Activated CD8-positive, alpha-beta T cell treated with anti-CD3 and anti-CD28 coated beads, Interleukin-2, amount 10 ng/mL, durations not matched to agents 7 days and 5 days (primary cell): ENCODE measurements around the gene CYSRT1. TPM values are rescaled to one million over a fixed set of nuclear protein-coding genes. Genes with fewer than 3 reads are reported as not detected.

ENCODE experiments used
- ATAC-seq: fragments of 150-1000 bp; cut with Tn5 transposase; one replicate; pipeline ENCODE4 v1.10.0; 2021; ENCODE audit warnings: moderate library complexity
- CTCF ChIA-PET: fragments of 350-600 bp; sonication (Branson Sonifier 250); formaldehyde crosslinking; loops from one replicate; lab custom pipeline; 2021; ENCODE audit warnings: antibody characterized with exemption; lab: Charles Lee
- POLR2A ChIA-PET: fragments of 350-600 bp; sonication (Branson Sonifier 250); formaldehyde crosslinking; loops from one replicate; lab custom pipeline; 2021; ENCODE audit warnings: antibody characterized with exemption; lab: Charles Lee
- DNase-seq: peaks from one replicate; pipeline ENCODE4 v3.0.0-alpha.2; 2020
- H3K27ac Mint-ChIP-seq: one replicate; pipeline ENCODE4 v1.8.0; 2021; ENCODE audit warnings: mild to moderate bottlenecking, mixed read lengths
- H3K27me3 Mint-ChIP-seq: one replicate; pipeline ENCODE4 v1.8.0; 2021; ENCODE audit warnings: low read depth, mixed read lengths
- H3K36me3 Mint-ChIP-seq: one replicate; pipeline ENCODE4 v1.8.0; 2021; ENCODE audit warnings: low read depth, mixed read lengths
- H3K4me1 Mint-ChIP-seq: one replicate; pipeline ENCODE4 v1.8.0; 2021; ENCODE audit warnings: low read depth, mixed read lengths
- H3K4me3 Mint-ChIP-seq: one replicate; pipeline ENCODE4 v1.8.0; 2021; ENCODE audit warnings: mild to moderate bottlenecking, mixed read lengths
- H3K9me3 Mint-ChIP-seq: one replicate; pipeline ENCODE4 v1.8.0; 2022; ENCODE audit warnings: mixed read lengths; ENCODE audit not compliant: insufficient read depth
- total RNA-seq, 2 experiments: library from RNA; stranded (reverse); gene quantifications; one replicate each; pipeline ENCODE4 v1.2.3, GENCODE V29; 2021

The CYSRT1 gene
- total RNA-seq, 2 experiments from 2014 or later, result 0.42 to 0.50 TPM

GRCh38 chr9:137228968-137229896 is 4.3 kb downstream of the CYSRT1 start:
- Mint-ChIP-seq H3K9me3 (no peaks in the 10 kb centered on the region), H3K27me3 (no peaks in the 10 kb centered on the region), H3K4me3 (no peak overlapping the region), H3K36me3 (no peaks in the 10 kb centered on the region), H3K27ac (no peak overlapping the region), H3K4me1 (peaks cover 12% of the 10 kb centered on the region)
- ChIA-PET CTCF (interaction anchor here (1.2 kb wide), 1 partner anchor 194 kb away, joined by 3 read pairs; no protein-coding TSS in a partner anchor), POLR2A (interaction anchor here (0.6 to 1.2 kb wide), 2 partner anchors 40 to 1677 kb away, joined by 3 read pairs; no protein-coding TSS in a partner anchor)
- no peak for ATAC-seq
- DNase-seq, result no peak

GRCh38 chr9:137229903-137230704 is 5.1 kb downstream of the CYSRT1 start:
- Mint-ChIP-seq H3K4me3 (no peak overlapping the region), H3K9me3 (no peaks in the 10 kb centered on the region), H3K36me3 (no peaks in the 10 kb centered on the region), H3K27ac (no peak overlapping the region), H3K27me3 (peaks cover under 1% of the 10 kb centered on the region), H3K4me1 (peaks cover 7% of the 10 kb centered on the region)
- POLR2A ChIA-PET, result interaction anchor here (0.6 to 1.2 kb wide), 2 partner anchors 41 to 1678 kb away, joined by 3 read pairs; no protein-coding TSS in a partner anchor
- ATAC-seq (no peak), DNase-seq (no peak)
- CTCF ChIA-PET, result interaction anchor here (1.2 kb wide), 1 partner anchor 195 kb away, joined by 3 read pairs; no protein-coding TSS in a partner anchor

DNA sequence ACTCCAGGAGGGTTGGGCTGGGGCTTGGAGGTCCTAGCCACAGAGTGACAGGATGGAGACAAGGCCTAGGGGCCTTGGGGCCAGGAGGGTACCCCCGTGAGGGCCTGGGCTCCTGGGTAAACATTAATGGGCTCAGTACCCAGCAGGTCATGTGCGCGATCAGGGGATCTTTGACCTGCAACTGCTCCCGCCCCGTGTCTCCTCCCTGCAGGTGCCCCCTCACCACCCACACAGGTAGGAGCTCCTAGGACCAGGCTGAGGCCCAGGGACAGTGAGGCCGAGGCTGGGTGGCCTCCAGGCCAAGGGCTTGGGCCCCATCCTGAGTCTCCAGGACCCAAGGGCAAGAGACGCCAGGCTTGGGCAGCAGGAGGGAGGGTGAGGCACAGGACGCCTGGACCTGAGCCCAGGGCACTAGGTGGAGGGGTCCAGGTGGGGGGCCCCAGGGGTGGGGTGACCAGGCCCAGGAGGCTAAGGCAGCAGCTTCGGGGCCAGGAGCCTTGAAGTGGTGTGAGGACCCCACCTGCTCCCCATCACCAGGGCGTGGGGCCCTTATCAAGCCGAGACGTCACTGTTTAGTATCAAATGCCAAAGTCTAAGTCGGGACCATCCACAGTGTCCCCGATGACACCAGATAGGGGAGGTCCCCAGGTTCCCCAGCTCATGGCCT is 5.9 kb downstream of the CYSRT1 start, which contains the start of gene SLC34A3:
Gene SLC34A3 (plus strand): TSS at position 197 of the 667 bp plus-strand sequence. CDS start 802 bp downstream, outside the sequence.
- Mint-ChIP-seq H3K4me3 (no peak within 1 kb of the TSS), H3K4me1 (peaks cover 3% of the 10 kb centered on the region), H3K27ac (no peak within 1 kb of the TSS), H3K27me3 (peaks cover 3% of the 10 kb centered on the region), H3K9me3 (no peaks in the 10 kb centered on the region), H3K36me3 (no peaks in the 10 kb centered on the region)
- ATAC-seq, result no peak
- ChIA-PET CTCF (no interaction called here), POLR2A (interaction anchor here (1.4 kb wide), 1 partner anchor 10 kb away, joined by 5 read pairs; the partner anchor contains the start of gene TUBB4B)
- no peak for DNase-seq

DNA sequence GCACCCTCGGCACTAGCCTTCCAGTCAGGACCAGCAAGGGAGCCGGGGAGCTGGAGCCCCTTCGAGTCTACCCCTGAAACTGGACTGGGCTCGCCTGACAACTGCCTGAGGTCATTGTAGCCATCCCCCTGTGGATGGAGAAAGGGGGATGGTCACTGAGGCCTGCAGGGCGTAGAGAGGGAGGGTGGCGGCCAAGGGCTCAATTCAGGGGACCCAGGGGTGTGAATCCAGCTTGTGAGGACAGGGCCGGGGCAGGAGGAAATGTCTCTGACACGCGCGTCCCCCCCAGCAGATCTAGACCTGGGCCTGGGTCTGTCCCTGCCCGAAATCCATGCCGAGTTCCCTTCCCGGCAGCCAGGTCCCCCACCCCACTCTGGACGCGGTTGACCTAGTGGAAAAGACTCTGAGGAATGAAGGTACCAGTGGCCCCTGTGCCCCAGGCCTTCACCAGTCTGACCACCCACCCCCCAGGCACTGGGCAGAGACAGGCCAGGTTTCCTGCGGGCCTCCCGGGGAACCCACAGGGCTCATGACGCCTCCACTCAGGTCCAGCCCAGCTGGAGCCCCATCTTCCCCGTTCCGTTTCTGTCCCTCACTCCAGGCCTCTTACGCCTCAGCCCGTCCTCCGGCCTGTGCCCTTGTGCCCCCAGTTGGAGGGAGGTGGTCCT is 6.5 kb downstream of the CYSRT1 start:
- POLR2A ChIA-PET, result interaction anchor here (1.4 kb wide), 1 partner anchor 9 kb away, joined by 5 read pairs; the partner anchor contains the start of gene TUBB4B

GRCh38 chr9:137232101-137232500 is 7.1 kb downstream of the CYSRT1 start:
- ATAC-seq, result no peak
- Mint-ChIP-seq H3K27ac (no peak overlapping the region), H3K4me3 (no peak overlapping the region), H3K36me3 (no peaks in the 10 kb centered on the region), H3K9me3 (no peaks in the 10 kb centered on the region), H3K4me1 (peaks cover 9% of the 10 kb centered on the region), H3K27me3 (peaks cover 3% of the 10 kb centered on the region)
- CTCF ChIA-PET, result no interaction called here
- POLR2A ChIA-PET, result interaction anchor here (1.4 kb wide), 1 partner anchor 9 kb away, joined by 5 read pairs; the partner anchor contains the start of gene TUBB4B
- no peak for DNase-seq

More for the DNA sequence above, 6.5 kb downstream of the CYSRT1 start:
- Mint-ChIP-seq H3K27me3 (peaks cover 3% of the 10 kb centered on the region), H3K36me3 (no peaks in the 10 kb centered on the region), H3K4me3 (no peak overlapping the region), H3K27ac (no peak overlapping the region), H3K9me3 (no peaks in the 10 kb centered on the region), H3K4me1 (peaks cover 4% of the 10 kb centered on the region)
- DNase-seq, result no peak
- CTCF ChIA-PET, result no interaction called here
- no peak for ATAC-seq

DNA sequence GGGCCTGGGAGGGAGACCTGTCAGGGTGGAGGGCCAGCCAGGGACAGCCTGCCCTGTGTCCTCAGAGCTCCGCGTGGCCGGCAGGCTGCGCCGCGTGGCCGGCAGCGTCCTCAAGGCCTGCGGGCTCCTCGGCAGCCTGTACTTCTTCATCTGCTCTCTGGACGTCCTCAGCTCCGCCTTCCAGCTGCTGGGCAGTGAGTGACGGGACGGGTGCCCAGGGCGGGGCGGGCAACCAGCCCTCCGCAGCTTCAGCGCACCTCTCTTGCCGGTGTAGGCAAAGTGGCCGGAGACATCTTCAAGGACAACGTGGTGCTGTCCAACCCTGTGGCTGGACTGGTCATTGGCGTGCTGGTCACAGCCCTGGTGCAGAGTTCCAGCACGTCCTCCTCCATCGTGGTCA is 7.5 kb downstream of the CYSRT1 start:
- H3K27me3 Mint-ChIP-seq, result peaks cover 3% of the 10 kb centered on the region
- no peaks in the 10 kb centered on the region for H3K9me3 Mint-ChIP-seq
- H3K4me1 Mint-ChIP-seq, result peaks cover 8% of the 10 kb centered on the region
- POLR2A ChIA-PET, result no interaction called here
- no peak overlapping the region for H3K27ac Mint-ChIP-seq
- CTCF ChIA-PET, result no interaction called here
- H3K36me3 Mint-ChIP-seq, result no peaks in the 10 kb centered on the region
- H3K4me3 Mint-ChIP-seq, result no peak overlapping the region
- DNase-seq, result no peak
- ATAC-seq, result no peak

GRCh38 chr9:137233143-137233980 is 8.4 kb downstream of the CYSRT1 start:
- Mint-ChIP-seq H3K27ac (no peak overlapping the region), H3K9me3 (no peaks in the 10 kb centered on the region), H3K27me3 (peaks cover 3% of the 10 kb centered on the region), H3K4me3 (no peak overlapping the region), H3K36me3 (no peaks in the 10 kb centered on the region), H3K4me1 (peaks cover 10% of the 10 kb centered on the region)
- no peak for DNase-seq
- ChIA-PET POLR2A (no interaction called here), CTCF (no interaction called here)
- ATAC-seq, result no peak

- no peaks in the 10 kb centered on the region for H3K9me3 Mint-ChIP-seq
- no peak for ATAC-seq
- peaks cover 3% of the 10 kb centered on the region for H3K36me3 Mint-ChIP-seq
- no peak overlapping the region for H3K4me3 Mint-ChIP-seq
- CTCF ChIA-PET, result interaction anchor here (1.3 to 5.2 kb wide), 2 partner anchors 9 to 138 kb away, joined by 4 to 73 read pairs; partner anchors contain the start of genes CYSRT1, RNF208 and RNF224
- no peak for DNase-seq
- no peak overlapping the region for H3K27ac Mint-ChIP-seq
- H3K4me1 Mint-ChIP-seq, result peaks cover 18% of the 10 kb centered on the region
- POLR2A ChIA-PET, result no interaction called here
- H3K27me3 Mint-ChIP-seq, result peaks cover 3% of the 10 kb centered on the region
Measured at GRCh38 chr9:137234055-137234697, 9.2 kb downstream of the CYSRT1 start.

DNA sequence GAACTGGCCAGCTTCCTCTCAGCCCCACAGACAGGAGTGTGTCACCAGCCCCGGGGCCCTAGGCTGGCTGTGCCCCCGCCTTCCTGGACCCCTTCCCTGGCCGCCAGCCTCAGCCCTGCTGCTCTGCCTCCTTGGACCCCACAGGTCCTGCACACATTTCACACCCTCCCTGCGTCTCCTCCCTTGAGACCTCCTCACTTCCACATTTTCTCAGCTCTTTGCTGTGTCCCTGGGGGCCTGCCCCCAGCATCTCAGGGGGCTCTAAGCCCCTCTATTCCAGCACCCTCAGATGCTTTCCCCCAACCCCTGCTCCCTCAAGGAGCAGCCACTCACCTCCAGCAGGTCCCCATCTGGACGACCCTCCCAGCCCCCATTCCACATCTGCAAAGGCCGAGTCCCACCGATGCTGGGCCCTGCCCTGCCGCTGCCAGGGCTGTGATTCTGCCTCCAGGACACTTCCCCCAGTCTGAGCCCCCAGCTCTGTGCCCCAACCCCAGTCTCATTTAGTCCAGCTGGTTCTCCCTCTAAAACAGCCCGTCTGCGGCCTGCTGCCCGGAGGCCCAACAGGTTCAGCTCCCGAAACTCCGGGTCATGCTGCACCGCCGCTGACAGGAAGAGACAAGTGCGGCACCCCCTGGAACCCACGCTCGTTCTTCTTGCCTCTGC is 9.9 kb downstream of the CYSRT1 start:
- POLR2A ChIA-PET, result no interaction called here
- Mint-ChIP-seq H3K4me1 (peaks cover 18% of the 10 kb centered on the region), H3K36me3 (peaks cover 4% of the 10 kb centered on the region), H3K27me3 (peaks cover 3% of the 10 kb centered on the region), H3K9me3 (no peaks in the 10 kb centered on the region), H3K4me3 (no peak overlapping the region), H3K27ac (no peak overlapping the region)
- DNase-seq (no peak), ATAC-seq (no peak)
- CTCF ChIA-PET, result interaction anchor here (1.3 to 5.2 kb wide), 2 partner anchors 10 to 139 kb away, joined by 4 to 73 read pairs; partner anchors contain the start of genes CYSRT1, RNF208 and RNF224
